Stimulated activated CD4-positive, alpha-beta T cell treated with anti-CD3 and anti-CD28 coated beads, Interleukin-4, amount 100 ng/mL, for 4 hours (primary cell): Measurements from ENCODE around the gene HEXIM1.
A peak's percentile ranks its signal among the peaks of the same experiment; 100 is the strongest.
"Not testable (repeated sequence)": the region's sequence is repeated elsewhere in the genome, so short reads cannot be mapped to it uniquely, and the experiment has no call there.

ENCODE experiments used
- DNase-seq, 2 experiments: peaks; one replicate each; pipeline ENCODE4 v3.0.0-alpha.2; 2020

HEXIM1 gene

GRCh38 chr17:45114117-45114932 is 34.0 kb upstream of the HEXIM1 start:
- DNase-seq, result no peak

- DNase-seq, result no peak
These were observed 33.2 kb upstream of the HEXIM1 start for GRCh38 chr17:45115015-45115625.

GRCh38 chr17:45115871-45116270 is 32.4 kb upstream of the HEXIM1 start:
- no peak for DNase-seq

GRCh38 chr17:45116434-45117016 is 31.8 kb upstream of the HEXIM1 start:
- no peak for DNase-seq

- DNase-seq, result no peak
These were observed 30.9 kb upstream of the HEXIM1 start for GRCh38 chr17:45117334-45117733.

- no peak for DNase-seq
These were observed 30.2 kb upstream of the HEXIM1 start for GRCh38 chr17:45117848-45118646.

- DNase-seq, result no peak
These were observed 29.6 kb upstream of the HEXIM1 start for GRCh38 chr17:45118691-45119090.

GRCh38 chr17:45119964-45120363 is 28.3 kb upstream of the HEXIM1 start:
- DNase-seq, result no peak

GRCh38 chr17:45120558-45120957 is 27.7 kb upstream of the HEXIM1 start:
- DNase-seq, result no peak

GRCh38 chr17:45121055-45121454 is 27.2 kb upstream of the HEXIM1 start:
- no peak for DNase-seq

GRCh38 chr17:45123076-45123770 is 25.1 kb upstream of the HEXIM1 start:
- no peak for DNase-seq

GRCh38 chr17:45123930-45124796 is 24.1 kb upstream of the HEXIM1 start:
- peak in 1 of 2 experiments; percentile 19 for DNase-seq

- DNase-seq, result not testable (repeated sequence)
These were observed 23.5 kb upstream of the HEXIM1 start for GRCh38 chr17:45124797-45125122.

- DNase-seq, result no peak
These were observed 22.8 kb upstream of the HEXIM1 start for GRCh38 chr17:45125509-45125908.

- DNase-seq, result no peak
These were observed 21.1 kb upstream of the HEXIM1 start for GRCh38 chr17:45127207-45127547.

- no peak for DNase-seq
These were observed 20.6 kb upstream of the HEXIM1 start for GRCh38 chr17:45127548-45128300.

- no peak for DNase-seq
These were observed 19.9 kb upstream of the HEXIM1 start for GRCh38 chr17:45128331-45128730.

- no peak for DNase-seq
These were observed 19.3 kb upstream of the HEXIM1 start for GRCh38 chr17:45128989-45129388.

- no peak for DNase-seq
These were observed 18.8 kb upstream of the HEXIM1 start for GRCh38 chr17:45129426-45129939.

- no peak for DNase-seq
These were observed 18.2 kb upstream of the HEXIM1 start for GRCh38 chr17:45129940-45130680.
